Panc1 (cell line): Measurements from ENCODE around the gene CIC.

ENCODE experiments used
- CTCF ChIP-seq: fragments of 450-650 bp; IDR thresholded peaks from 2 replicates; pipeline ENCODE4 v1.5.1; 2017; ENCODE audit warnings: mild to moderate bottlenecking
- POLR2AphosphoS5 ChIP-seq: IDR thresholded peaks from 2 replicates; pipeline ENCODE4 v1.6.1; 2012; ENCODE audit warnings: mild to moderate bottlenecking, low read depth, low read length, moderate library complexity
- REST ChIP-seq, 2 experiments: IDR thresholded peaks; 2 replicates each; pipeline ENCODE4 v1.6.1; 2011 to 2012; ENCODE audit warnings: low read depth in 2 of 2, control low read depth in 1 of 2, low read length in 1 of 2, mild to moderate bottlenecking in 1 of 2, moderate library complexity in 1 of 2; ENCODE audit not compliant: insufficient read depth in 1 of 2
- SIN3A ChIP-seq: IDR thresholded peaks from 2 replicates; pipeline ENCODE4 v1.6.1; 2012; ENCODE audit warnings: low read depth, mild to moderate bottlenecking, low read length, moderate library complexity, borderline replicate concordance; ENCODE audit not compliant: insufficient read depth
- TCF7L2 ChIP-seq: IDR thresholded peaks from 2 replicates; pipeline ENCODE4 v1.6.1; 2011; ENCODE audit warnings: mild to moderate bottlenecking, low read depth, low read length, inconsistent platforms

- TF ChIP-seq CTCF: no peak
- TF ChIP-seq POLR2AphosphoS5: no peak
- TF ChIP-seq SIN3A: no peak
- TF ChIP-seq TCF7L2: no peak
- no peak for TF ChIP-seq REST (IDR thresholded peaks at IDR 0.05; ENCODE audit: insufficient read depth in 1 of 2, low read depth in 2 of 2, low read length in 1 of 2)
These were observed 13.0 kb downstream of the CIC start for GRCh38 chr19:42281827-42282762.
